ENCODE results near the gene GNAO1. TPM values are rescaled to one million over a fixed set of nuclear protein-coding genes. Genes with fewer than 3 reads are reported as not detected.

The GNAO1 gene
- total and polyA plus RNA-seq, 2 donors (not counting 1 experiment from before 2014, with no cell fraction given): 0.13 to 5.1 TPM

- H3K9me3 Mint-ChIP-seq (ENCODE audit: insufficient read depth): no peaks in the 10 kb centered on the region
- intact Hi-C loops (cut with micrococcal nuclease): loop anchor here (5.0 kb wide), 1 partner anchor 1792 kb away; no protein-coding TSS in a partner anchor
- H3K4me2 ChIP-seq (replicated peaks; ENCODE audit: low read depth, low read length, poor library complexity, severe bottlenecking): no peak overlapping the region
Observed at GRCh38 chr16:56370185-56370874, 179.0 kb downstream of the GNAO1 start.

More at GRCh38 chr16:56370185-56370874, 179.0 kb downstream of the GNAO1 start:
- peaks cover 4% of the 10 kb centered on the region for H3K4me1 Mint-ChIP-seq
- DNase-seq (no peak), ATAC-seq (ENCODE audit: low read depth) (no peak)
- H3K36me3 ChIP-seq (replicated peaks in 1 of 2; ENCODE audit: control extremely low read depth in 1 of 2, control insufficient read depth in 1 of 2, extremely low read depth in 1 of 2, insufficient read depth in 2 of 2, low read length in 1 of 2): peaks cover 6 to 82% of the 10 kb centered on the region in 2 experiments
- TF ChIP-seq CTCF (IDR thresholded peaks at IDR 0.05) (no peak), EZH2 (IDR thresholded peaks at IDR 0.05; ENCODE audit: borderline replicate concordance, insufficient read depth, low read depth, low read length, poor library complexity, severe bottlenecking) (no peak)
- no CpG with 5 or more reads among the region's 2 CpGs for WGBS (ENCODE audit: insufficient coverage)
- no peak overlapping the region for H3K9ac ChIP-seq (ENCODE audit: low read length)
- H3K79me2 ChIP-seq (ENCODE audit: control insufficient read depth, insufficient read depth, low read length): peaks cover 27% of the 10 kb centered on the region
- no peak overlapping the region for H3K4me3 ChIP-seq (ENCODE audit: control extremely low read depth in 1 of 5, extremely low read depth in 1 of 5, insufficient read depth in 1 of 5, low read depth in 2 of 5, low read length in 4 of 5)
- H3K4me3 Mint-ChIP-seq: no peak overlapping the region
- H3K27ac Mint-ChIP-seq: no peak overlapping the region
- H3K27ac ChIP-seq (ENCODE audit: low read length in 2 of 2): no peak overlapping the region
- no peak overlapping the region for H2AFZ ChIP-seq (ENCODE audit: insufficient read depth, low read depth, low read length, poor library complexity, severe bottlenecking)
- POLR2A ChIA-PET: no interaction called here
- no peaks in the 10 kb centered on the region for H3K9me3 ChIP-seq (ENCODE audit: control extremely low read depth in 1 of 3, control insufficient read depth in 2 of 3, insufficient read depth in 1 of 3, low read length in 2 of 3)
- CTCF ChIA-PET: interaction anchor here (0.9 to 1.6 kb wide), 2 partner anchors 14 to 332 kb away, joined by 3 to 6 read pairs; no protein-coding TSS in a partner anchor
- no peaks in the 10 kb centered on the region for H3K27me3 ChIP-seq (replicated peaks in 1 of 4; ENCODE audit: control extremely low read depth in 1 of 4, control insufficient read depth in 3 of 4, insufficient read depth in 4 of 4, low read length in 3 of 4)
- no peaks in the 10 kb centered on the region for H3K4me1 ChIP-seq (ENCODE audit: control insufficient read depth in 2 of 2, insufficient read depth in 2 of 2, low read length in 2 of 2)
- H3K27me3 Mint-ChIP-seq: no peaks in the 10 kb centered on the region
- peaks cover 58% of the 10 kb centered on the region for H4K20me1 ChIP-seq (ENCODE audit: control insufficient read depth, insufficient read depth, low read length, poor library complexity, severe bottlenecking)

All from B cell (primary cell).